ENCODE measurements around the gene TAS2R8. TPM values are rescaled to one million over a fixed set of nuclear protein-coding genes. Genes with fewer than 3 reads are reported as not detected.
"Not testable (repeated sequence)": the region's sequence is repeated elsewhere in the genome, so short reads cannot be mapped to it uniquely, and the experiment has no call there.

TAS2R8 gene
- total RNA-seq, 6 experiments from 2014 or later: not detected

GRCh38 chr12:10811883-10812536 lies 4.9 kb upstream of the TAS2R8 start:
- Mint-ChIP-seq H3K27me3 (ENCODE audit: insufficient read depth) (peaks cover 1% of the 10 kb centered on the region; the same call in 1 of the 2 replicates), H3K4me1 (ENCODE audit: low read depth) (no peaks in the 10 kb centered on the region), H3K4me3 (no peak overlapping the region), H3K27ac (no peak overlapping the region), H3K36me3 (ENCODE audit: low read depth) (no peaks in the 10 kb centered on the region), H3K9me3 (no peaks in the 10 kb centered on the region)
- no peak for TF ChIP-seq CTCF (IDR thresholded peaks at IDR 0.05)
- DNase-seq: no peak

GRCh38 chr12:10810068-10810467 lies 3.0 kb upstream of the TAS2R8 start, which contains the start of gene TAS2R9:
Gene TAS2R9 (minus strand): TSS chr12:10810168. CDS start chr12:10810075, 93 bp downstream.
- no peaks in the 10 kb centered on the region for H3K9me3 Mint-ChIP-seq
- H3K4me3 Mint-ChIP-seq: no peak within 1 kb of the TSS
- H3K27me3 Mint-ChIP-seq (ENCODE audit: insufficient read depth): peaks cover 1% of the 10 kb centered on the region; the same call in 1 of the 2 replicates
- H3K27ac Mint-ChIP-seq: no peak within 1 kb of the TSS
- no peaks in the 10 kb centered on the region for H3K36me3 Mint-ChIP-seq (ENCODE audit: low read depth)
- no peak for TF ChIP-seq CTCF (IDR thresholded peaks at IDR 0.05)
- no peak for DNase-seq
- no peaks in the 10 kb centered on the region for H3K4me1 Mint-ChIP-seq (ENCODE audit: low read depth)

- DNase-seq: no peak
- H3K27ac Mint-ChIP-seq: no peak within 1 kb of the TSS
- H3K4me3 Mint-ChIP-seq: no peak within 1 kb of the TSS
- no peaks in the 10 kb centered on the region for H3K36me3 Mint-ChIP-seq (ENCODE audit: low read depth)
- no peaks in the 10 kb centered on the region for H3K9me3 Mint-ChIP-seq
- TF ChIP-seq CTCF (IDR thresholded peaks at IDR 0.05): no peak
- no peaks in the 10 kb centered on the region for H3K4me1 Mint-ChIP-seq (ENCODE audit: low read depth)
- peaks cover 5% of the 10 kb centered on the region; the same call in 1 of the 2 replicates for H3K27me3 Mint-ChIP-seq (ENCODE audit: insufficient read depth)
Observed at GRCh38 chr12:10802587-10802986, 4.5 kb downstream of the TAS2R8 start, which contains the start of gene TAS2R7. Gene TAS2R7 (minus strand): TSS chr12:10802627. CDS start chr12:10802570, 57 bp downstream.

DNA sequence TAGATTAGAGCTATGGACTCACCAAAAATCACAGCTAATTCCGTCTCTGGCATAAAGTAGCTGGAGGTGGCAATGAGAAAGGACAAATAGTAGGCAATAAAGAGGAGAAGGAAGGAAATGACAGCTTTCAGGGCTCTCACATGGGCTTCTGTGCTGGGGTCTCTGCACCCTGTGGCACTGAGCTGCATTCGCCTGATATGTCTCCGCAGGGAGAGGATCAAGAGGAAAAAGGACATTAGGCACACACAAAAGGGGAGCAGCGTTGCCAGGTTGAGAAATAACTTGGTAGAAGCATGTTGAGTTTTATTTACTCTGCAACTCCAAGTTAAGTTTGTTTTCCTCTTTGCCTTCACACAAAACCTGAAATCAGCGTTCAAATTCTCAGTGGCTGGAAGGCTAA lies 5.3 kb downstream of the TAS2R8 start:
- DNase-seq: no peak
- H3K9me3 Mint-ChIP-seq: no peaks in the 10 kb centered on the region
- no peaks in the 10 kb centered on the region for H3K4me1 Mint-ChIP-seq (ENCODE audit: low read depth)
- H3K27me3 Mint-ChIP-seq (ENCODE audit: insufficient read depth): peaks cover 5% of the 10 kb centered on the region; the same call in 1 of the 2 replicates
- no peak overlapping the region for H3K27ac Mint-ChIP-seq
- no peak for TF ChIP-seq CTCF (IDR thresholded peaks at IDR 0.05)
- no peak overlapping the region for H3K4me3 Mint-ChIP-seq
- H3K36me3 Mint-ChIP-seq (ENCODE audit: low read depth): no peaks in the 10 kb centered on the region

DNA sequence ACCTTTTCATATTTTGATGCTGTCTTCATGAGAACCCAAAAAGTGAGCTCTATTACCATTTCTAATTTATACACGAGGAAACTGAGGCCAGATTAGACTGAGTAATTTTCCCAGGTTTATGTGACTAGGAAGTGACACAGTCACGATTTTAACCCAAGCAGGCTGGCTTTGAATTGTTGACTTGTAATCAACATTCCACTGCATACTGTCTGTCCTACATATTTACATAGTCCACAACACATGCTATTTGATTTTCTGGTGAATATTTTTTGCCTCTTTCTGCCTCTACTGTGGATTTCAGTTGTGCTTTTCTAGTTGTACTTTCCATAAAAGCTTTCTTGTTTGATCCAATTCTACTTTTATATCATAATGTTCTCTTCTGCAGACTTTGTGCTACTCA lies 12.9 kb downstream of the TAS2R8 start:
- Mint-ChIP-seq H3K4me1 (ENCODE audit: low read depth) (no peaks in the 10 kb centered on the region), H3K27me3 (ENCODE audit: insufficient read depth) (peaks cover 22% of the 10 kb centered on the region; the same call in 1 of the 2 replicates), H3K36me3 (ENCODE audit: low read depth) (no peaks in the 10 kb centered on the region), H3K4me3 (no peak overlapping the region), H3K9me3 (no peaks in the 10 kb centered on the region), H3K27ac (no peak overlapping the region)
- no peak for DNase-seq
- no peak for TF ChIP-seq CTCF (IDR thresholded peaks at IDR 0.05)

DNA sequence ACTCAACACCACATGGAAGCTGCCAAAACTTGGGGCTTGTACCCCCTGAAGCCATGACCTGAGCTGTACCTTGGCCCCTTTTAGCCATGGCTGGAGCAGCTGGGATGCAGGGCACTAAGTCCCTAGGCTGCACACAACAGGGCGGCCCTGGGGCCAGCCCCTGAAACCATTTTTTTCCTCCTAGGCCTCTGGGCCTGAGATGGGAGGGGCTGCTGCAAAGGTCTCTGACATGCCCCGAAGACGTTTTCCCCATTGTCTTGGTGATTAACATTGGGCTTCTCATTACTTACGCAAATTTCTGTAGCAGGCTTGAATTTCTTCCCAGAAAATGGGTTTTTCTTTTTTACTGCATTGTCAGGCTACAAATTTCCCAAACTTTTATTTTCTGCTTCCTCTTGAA lies 15.3 kb downstream of the TAS2R8 start:
- not testable (repeated sequence) for H3K9me3 Mint-ChIP-seq; DNase-seq; H3K4me1 Mint-ChIP-seq (ENCODE audit: low read depth); H3K36me3 Mint-ChIP-seq (ENCODE audit: low read depth); H3K27ac Mint-ChIP-seq; H3K4me3 Mint-ChIP-seq
- H3K27me3 Mint-ChIP-seq (ENCODE audit: insufficient read depth): peaks cover 20% of the 10 kb centered on the region; the same call in 1 of the 2 replicates
